GM12892 (cell line): ENCODE data around the gene BICC1.

Experiments
- POLR2A ChIP-seq: IDR thresholded peaks from 2 replicates; pipeline ENCODE4 v1.6.1; 2011; ENCODE audit warnings: low read depth, low read length, control low read depth
- POLR2AphosphoS5 ChIP-seq: IDR thresholded peaks from 2 replicates; pipeline ENCODE4 v1.6.1; 2011; ENCODE audit warnings: low read depth, low read length, control low read depth
- TAF1 ChIP-seq: IDR thresholded peaks from 2 replicates; pipeline ENCODE4 v1.6.1; 2011; ENCODE audit warnings: low read depth, mild to moderate bottlenecking, control low read depth, low read length, borderline replicate concordance

DNA sequence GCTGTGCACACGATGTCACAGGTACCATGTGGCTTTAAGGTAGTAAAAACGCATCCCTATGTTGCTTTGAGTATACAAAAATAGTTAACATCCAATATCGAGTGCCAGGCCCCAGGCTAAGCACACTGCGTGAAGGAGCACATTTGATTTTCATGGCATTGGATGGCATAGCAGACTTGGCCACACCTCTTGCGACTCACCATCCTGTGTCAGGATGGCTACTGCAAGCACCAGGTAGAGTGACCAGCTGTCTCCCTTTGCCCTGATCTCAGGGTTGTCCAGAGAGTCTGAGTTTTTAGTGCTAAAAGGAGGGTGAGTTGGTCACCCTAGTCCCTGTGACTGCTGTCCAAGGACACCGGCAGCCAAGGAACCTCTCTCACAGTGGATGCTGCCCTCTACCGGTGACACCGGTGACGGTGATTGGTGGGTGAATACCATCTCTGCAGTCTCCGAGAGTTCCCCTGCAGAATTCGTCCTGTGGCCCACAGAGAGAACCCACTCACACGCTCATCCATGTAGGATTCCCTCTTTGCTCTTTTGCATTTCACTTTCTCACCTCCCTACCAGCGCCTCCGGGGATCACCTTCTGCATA lies 76.1 kb downstream of the BICC1 start:
- no peak for TF ChIP-seq POLR2AphosphoS5
- TF ChIP-seq POLR2A: no peak
- no peak for TF ChIP-seq TAF1
